Activated gamma-delta T cell (primary cell): ENCODE data around the gene RITA1.

Experiments used
- DNase-seq: peaks from one replicate; lab custom pipeline; 2025; lab: John Stamatoyannopoulos, UW

RITA1 gene

GRCh38 chr12:113230315-113231234 is 45.1 kb downstream of the RITA1 start:
- DNase-seq = no peak

DNA sequence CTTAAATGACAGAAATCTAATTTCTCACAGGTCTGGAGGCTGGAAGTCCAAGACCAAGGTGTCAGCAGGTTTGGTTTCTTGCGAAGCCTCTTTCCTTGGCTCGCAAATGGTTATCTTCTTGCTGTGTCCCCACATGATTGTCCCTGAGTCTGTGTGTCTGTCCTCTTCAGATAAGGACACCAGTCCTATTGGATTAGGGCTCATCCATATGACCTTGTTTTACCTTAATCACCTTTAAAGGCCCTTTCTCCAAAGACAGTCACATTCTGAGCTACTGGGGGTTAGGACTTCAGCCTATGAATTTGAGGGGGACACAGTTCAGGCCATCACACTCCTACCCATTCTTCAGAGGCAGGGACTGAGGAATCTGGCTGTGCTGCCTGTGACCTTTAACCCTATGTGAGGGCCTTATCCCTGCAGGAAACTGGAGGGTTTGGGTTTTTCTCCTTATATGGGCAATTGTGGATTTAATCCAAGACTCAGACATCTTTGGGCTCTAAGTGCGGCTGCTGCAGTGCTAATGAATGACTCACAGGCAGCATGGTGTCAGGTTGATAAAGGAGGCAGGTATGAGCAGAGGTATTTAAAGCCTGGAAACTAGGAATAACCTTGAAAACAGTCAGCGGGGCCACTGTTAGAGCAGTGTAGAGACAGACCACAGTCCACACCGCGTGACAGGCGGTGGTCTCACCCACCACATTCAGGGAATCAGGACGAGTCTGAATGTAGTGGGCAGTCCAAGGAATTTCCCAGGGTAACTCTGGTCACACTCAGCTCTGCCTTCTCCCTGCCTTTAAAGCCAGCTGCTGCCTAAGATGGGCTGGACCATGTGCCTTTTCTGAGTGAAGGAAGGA is 45.9 kb downstream of the RITA1 start:
- no peak for DNase-seq

- DNase-seq = no peak
Observed at GRCh38 chr12:113232089-113232839, 46.7 kb downstream of the RITA1 start.

DNA sequence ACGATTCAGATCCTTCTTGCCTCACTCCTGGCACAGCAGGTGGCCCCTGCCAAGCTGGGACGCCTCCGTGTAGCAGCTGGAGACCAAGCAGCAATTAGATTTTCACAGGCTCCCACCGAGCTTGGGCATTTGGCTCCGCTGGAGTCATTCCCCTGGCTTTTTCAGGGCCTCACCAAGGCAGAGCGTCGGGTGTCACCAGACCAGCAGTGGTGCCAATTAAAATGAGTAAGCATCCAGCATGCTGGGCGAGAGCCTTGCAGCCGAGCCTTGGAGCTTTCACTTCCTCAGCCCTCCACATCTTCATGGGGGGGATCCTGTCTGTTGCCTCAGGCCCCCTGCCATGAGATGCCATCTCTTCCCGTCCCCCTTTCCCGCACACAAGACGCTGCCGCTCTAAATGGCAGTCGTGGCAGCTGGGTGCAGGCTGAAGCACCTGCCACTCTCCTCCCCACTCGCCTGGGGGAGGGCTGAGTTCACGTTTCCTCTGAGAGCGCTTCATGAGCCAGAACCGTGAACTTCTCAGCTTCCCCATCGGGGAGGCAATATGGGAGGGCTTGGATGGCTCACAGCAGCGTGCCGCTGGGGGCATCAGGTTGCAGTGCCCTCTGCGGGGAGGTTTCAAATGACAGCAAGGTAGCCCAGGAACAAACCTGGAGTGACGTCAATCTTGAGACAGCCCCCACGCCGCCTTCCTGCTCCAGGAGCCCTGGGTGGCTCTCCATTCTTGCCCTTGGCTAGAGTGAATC is 47.5 kb downstream of the RITA1 start:
- no peak for DNase-seq

GRCh38 chr12:113233967-113234366 is 48.4 kb downstream of the RITA1 start:
- no peak for DNase-seq

DNA sequence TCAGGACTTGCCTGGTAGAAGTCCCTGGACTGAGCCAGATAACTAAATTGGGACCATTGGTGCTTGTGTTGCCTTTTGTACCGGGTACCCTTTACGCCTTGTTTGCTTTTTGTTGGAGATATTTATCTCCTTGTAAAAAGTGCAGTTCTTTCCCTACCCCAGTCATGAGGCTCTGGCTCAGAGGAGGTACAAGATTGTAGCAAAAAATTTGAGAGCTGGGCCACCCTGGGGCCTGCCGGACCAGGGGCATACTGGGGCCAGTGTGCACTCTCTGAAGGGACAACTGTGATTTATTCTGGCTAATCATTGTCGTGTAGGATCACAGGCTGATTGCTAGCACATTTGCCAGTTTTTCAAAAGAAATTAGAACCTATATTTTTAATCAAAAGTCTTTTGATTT is 49.0 kb downstream of the RITA1 start:
- no peak for DNase-seq

- DNase-seq = no peak
Observed at GRCh38 chr12:113235976-113236375, 50.5 kb downstream of the RITA1 start.

DNA sequence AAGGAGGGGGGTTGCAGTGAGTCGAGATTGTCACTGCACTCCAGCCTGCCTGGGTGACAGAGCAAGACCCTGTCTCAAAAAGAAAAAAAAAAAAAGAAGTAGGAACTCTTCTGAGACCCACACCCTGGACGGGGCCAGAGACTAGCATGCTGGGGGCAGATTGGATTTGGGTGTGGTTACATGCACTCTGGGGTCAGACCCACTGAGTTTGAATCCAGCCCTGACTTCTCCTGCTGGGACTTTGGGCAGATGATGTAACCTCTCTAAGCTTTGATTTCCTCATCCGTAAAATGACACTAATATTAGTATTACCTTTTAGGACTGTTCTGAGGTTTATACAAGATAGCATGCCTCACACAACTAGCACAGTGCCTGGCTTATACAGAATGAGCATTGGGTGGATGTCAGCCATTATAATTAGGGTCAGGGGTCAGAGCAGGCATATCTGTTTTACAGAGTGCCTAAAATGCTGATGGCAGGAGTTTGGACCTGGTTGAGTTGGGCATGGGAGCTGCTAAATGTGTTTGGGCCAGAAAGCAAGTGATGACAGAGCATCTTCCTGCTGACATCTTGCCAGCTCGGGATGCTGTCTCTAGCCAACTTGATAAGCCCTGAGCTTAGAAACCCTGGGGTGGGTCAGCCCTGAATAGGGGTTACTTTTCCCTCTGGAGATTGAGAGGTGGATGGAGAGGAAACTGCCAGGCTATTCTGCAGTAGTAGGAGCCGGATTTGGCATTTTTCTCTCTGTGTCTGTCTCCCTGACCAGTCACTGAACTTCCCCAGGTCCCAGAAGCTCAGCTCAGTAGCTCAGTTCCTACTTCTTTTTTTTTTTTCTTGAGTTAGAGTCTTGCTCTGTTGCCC is 51.2 kb downstream of the RITA1 start:
- no peak for DNase-seq

GRCh38 chr12:113237748-113238147 is 52.2 kb downstream of the RITA1 start:
- no peak for DNase-seq

- DNase-seq = no peak
Observed at GRCh38 chr12:113238309-113238708, 52.8 kb downstream of the RITA1 start.

- DNase-seq = no peak
Observed at GRCh38 chr12:113239288-113239771, 53.8 kb downstream of the RITA1 start.

DNA sequence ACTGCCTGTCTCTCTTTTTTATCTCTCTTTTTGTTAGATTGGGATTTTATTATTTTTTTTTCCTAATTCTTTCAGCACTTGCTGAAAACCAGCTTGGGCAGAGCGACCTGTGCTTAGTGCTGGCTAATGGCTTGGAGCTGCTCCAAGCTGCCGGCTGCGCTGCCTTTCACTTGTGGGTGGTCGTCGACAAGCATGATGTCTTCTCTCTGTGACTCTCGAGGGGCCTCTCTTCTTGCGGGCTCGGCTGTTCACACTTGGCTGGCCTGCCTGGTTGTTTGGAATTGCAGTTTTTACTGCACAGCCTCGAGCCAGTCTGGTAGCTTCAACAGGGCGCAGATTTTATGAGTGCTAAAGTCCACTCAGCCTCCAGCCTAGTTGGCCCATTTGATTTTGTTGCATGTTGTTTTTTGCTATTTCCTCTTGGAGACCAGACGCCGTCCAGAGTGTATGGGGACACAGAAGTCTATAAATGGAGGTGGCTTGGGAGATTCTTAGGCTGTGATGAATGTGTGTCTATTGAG is 54.4 kb downstream of the RITA1 start:
- no peak for DNase-seq

- no peak for DNase-seq
Observed at GRCh38 chr12:113240395-113240794, 54.9 kb downstream of the RITA1 start.

- DNase-seq = no peak
Observed at GRCh38 chr12:113241191-113242025, 55.9 kb downstream of the RITA1 start.
